GM12864 (cell line): ENCODE measurements around the gene EML1.

Experiments used
- DNase-seq: peaks from one replicate; pipeline ENCODE4 v3.0.0-alpha.2; 2011; ENCODE audit warnings: low read depth
- H3K4me3 ChIP-seq: 2 replicates; pipeline ENCODE4 v1.5.1; 2011; ENCODE audit warnings: mild to moderate bottlenecking, low read depth, low read length, control low read depth
- CTCF ChIP-seq: IDR thresholded peaks from 2 replicates; pipeline ENCODE4 v1.5.1; 2011; ENCODE audit warnings: low read depth, mild to moderate bottlenecking, moderate library complexity, low read length, control low read depth, inconsistent platforms; ENCODE audit errors: missing control alignments

The EML1 gene

DNA sequence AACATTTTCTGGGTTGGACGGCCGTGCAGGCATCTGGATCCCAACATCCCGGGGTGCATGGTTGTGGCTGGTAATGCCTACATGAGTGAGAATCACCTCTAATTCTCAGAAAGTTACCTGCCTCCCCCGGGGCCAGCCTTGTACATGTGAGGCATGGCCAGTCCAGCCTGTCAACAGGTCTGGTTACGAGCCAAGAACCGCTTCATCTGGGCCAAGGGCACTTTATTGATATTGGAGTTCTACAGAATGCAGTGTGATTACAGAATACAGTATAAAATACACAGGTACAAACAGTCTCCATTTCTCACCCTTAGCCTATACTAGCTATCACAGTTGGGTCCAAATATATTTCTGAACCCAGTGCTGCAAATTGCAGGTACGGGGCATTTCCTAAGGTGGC lies 187.1 kb downstream of the EML1 start:
- no peak overlapping the region for H3K4me3 ChIP-seq
- TF ChIP-seq CTCF, result no peak
- DNase-seq, result no peak

DNA sequence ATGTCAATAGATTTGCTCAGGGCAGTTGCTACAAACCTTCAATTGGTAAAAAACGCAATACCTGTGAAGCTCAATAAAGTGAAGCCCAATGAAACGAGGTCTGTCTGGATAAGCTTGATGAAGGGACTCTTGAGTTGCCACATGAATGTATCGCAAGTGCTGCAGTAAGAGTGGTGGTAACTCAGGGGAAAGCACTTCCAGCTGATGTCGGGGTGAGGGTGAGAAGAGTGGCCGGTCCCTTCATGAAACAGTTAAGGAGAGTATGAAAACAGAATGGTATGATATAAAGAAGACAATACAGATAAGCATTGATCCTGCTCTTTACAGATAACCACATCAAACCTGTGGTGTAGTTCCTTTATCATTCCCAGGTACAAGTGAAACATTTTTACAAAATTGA lies 188.6 kb downstream of the EML1 start:
- no peak overlapping the region for H3K4me3 ChIP-seq
- no peak for TF ChIP-seq CTCF
- no peak for DNase-seq

GRCh38 chr14:99982537-99983250 lies 189.5 kb downstream of the EML1 start:
- TF ChIP-seq CTCF, result peak; percentile 91
- DNase-seq, result peak; percentile 35

GRCh38 chr14:99983251-99984015 lies 190.2 kb downstream of the EML1 start:
- TF ChIP-seq CTCF, result no peak
- H3K4me3 ChIP-seq, result no peak overlapping the region
- no peak for DNase-seq

More at GRCh38 chr14:99982537-99983250, 189.5 kb downstream of the EML1 start:
- no peak overlapping the region for H3K4me3 ChIP-seq

- no peak for TF ChIP-seq CTCF
- DNase-seq, result no peak
- no peak overlapping the region for H3K4me3 ChIP-seq
Measured at GRCh38 chr14:99984036-99984435, 190.8 kb downstream of the EML1 start.

GRCh38 chr14:99986396-99986795 lies 193.2 kb downstream of the EML1 start:
- DNase-seq, result no peak
- TF ChIP-seq CTCF, result no peak
- no peak overlapping the region for H3K4me3 ChIP-seq
